ENCODE measurements around the gene SLF2.

GRCh38 chr10:100908378-100908777 is 4.4 kb upstream of the SLF2 start:
- no peak for TF ChIP-seq PATZ1 (CRISPR knock-in tag; IDR thresholded peaks at IDR 0.05; ENCODE audit: borderline replicate concordance)
- TF ChIP-seq SNAI2 (CRISPR knock-in tag; IDR thresholded peaks at IDR 0.05), result no peak
- TF ChIP-seq ZC3H10 (CRISPR knock-in tag; IDR thresholded peaks at IDR 0.05), result no peak
- no peak for TF ChIP-seq ZNF8 (CRISPR knock-in tag; IDR thresholded peaks at IDR 0.05)
- no peak for TF ChIP-seq RARB (CRISPR knock-in tag; IDR thresholded peaks at IDR 0.05)
- no peak for TF ChIP-seq CSDC2 (CRISPR knock-in tag; IDR thresholded peaks at IDR 0.05)
- no peak for TF ChIP-seq CREB5 (CRISPR knock-in tag; IDR thresholded peaks at IDR 0.05; ENCODE audit: low read depth)
- no peak for TF ChIP-seq ZNF565 (CRISPR knock-in tag; conservative IDR thresholded peaks at IDR 0.05; ENCODE audit: low read depth)
